ENCODE measurements around the gene POLE.

DNA sequence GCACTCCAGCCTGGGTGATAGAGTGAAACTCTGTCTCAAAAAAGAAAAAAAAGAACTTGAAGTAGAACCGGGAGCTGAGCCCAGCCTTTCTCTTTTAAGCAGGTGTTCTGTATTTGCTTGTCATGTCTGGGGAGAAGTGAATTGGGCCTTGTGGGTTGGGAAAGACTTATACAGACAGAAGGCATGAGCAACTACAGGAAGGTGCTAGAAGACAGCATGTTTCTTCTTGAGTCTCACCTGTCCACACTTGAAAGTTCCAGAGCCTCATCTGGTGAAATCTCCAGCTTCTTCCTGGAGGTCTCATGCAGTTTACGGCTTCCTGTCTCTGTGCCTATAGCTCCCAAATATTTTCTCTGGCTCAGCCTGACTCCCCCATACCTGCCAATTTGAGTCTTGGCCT lies 26.0 kb upstream of the POLE start:
- TF ChIP-seq, protein P1, sequence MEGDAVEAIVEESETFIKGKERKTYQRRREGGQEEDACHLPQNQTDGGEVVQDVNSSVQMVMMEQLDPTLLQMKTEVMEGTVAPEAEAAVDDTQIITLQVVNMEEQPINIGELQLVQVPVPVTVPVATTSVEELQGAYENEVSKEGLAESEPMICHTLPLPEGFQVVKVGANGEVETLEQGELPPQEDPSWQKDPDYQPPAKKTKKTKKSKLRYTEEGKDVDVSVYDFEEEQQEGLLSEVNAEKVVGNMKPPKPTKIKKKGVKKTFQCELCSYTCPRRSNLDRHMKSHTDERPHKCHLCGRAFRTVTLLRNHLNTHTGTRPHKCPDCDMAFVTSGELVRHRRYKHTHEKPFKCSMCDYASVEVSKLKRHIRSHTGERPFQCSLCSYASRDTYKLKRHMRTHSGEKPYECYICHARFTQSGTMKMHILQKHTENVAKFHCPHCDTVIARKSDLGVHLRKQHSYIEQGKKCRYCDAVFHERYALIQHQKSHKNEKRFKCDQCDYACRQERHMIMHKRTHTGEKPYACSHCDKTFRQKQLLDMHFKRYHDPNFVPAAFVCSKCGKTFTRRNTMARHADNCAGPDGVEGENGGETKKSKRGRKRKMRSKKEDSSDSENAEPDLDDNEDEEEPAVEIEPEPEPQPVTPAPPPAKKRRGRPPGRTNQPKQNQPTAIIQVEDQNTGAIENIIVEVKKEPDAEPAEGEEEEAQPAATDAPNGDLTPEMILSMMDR (conservative IDR thresholded peaks at IDR 0.05 in 1 of 2, IDR thresholded peaks at IDR 0.05 in 1 of 2; ENCODE audit: low read depth in 1 of 2, low read length in 2 of 2): no peak
- TF ChIP-seq EZH2 (IDR thresholded peaks at IDR 0.05; ENCODE audit: low read length, missing control alignments): no peak

Data from fibroblast of lung (primary cell).